Endothelial cell (in vitro differentiated cells): ENCODE data around the gene MOV10. TPM values are rescaled to one million over a fixed set of nuclear protein-coding genes. Genes with fewer than 3 reads are reported as not detected.

Experiments
- DNase-seq: peaks from one replicate; pipeline ENCODE4 v3.0.0; 2021; ENCODE audit warnings: low spot score
- H3K27ac Mint-ChIP-seq: one replicate; pipeline ENCODE4 v1.8.0; 2021; ENCODE audit warnings: mixed read lengths, inconsistent platforms; ENCODE audit not compliant: unreplicated experiment
- H3K27me3 Mint-ChIP-seq: one replicate; pipeline ENCODE4 v1.8.0; 2021; ENCODE audit warnings: mild to moderate bottlenecking, moderate library complexity, mixed read lengths, inconsistent platforms; ENCODE audit not compliant: unreplicated experiment
- H3K36me3 Mint-ChIP-seq: one replicate; pipeline ENCODE4 v1.8.0; 2021; ENCODE audit warnings: mild to moderate bottlenecking, low read depth, mixed read lengths, inconsistent platforms; ENCODE audit not compliant: unreplicated experiment
- H3K4me1 Mint-ChIP-seq: one replicate; pipeline ENCODE4 v1.8.0; 2021; ENCODE audit warnings: mild to moderate bottlenecking, mixed read lengths, inconsistent platforms; ENCODE audit not compliant: unreplicated experiment
- H3K4me3 Mint-ChIP-seq: one replicate; pipeline ENCODE4 v1.8.0; 2021; ENCODE audit warnings: mild to moderate bottlenecking, mixed read lengths, inconsistent platforms; ENCODE audit not compliant: unreplicated experiment
- H3K9me3 Mint-ChIP-seq: one replicate; pipeline ENCODE4 v1.8.0; 2021; ENCODE audit warnings: mixed read lengths, inconsistent platforms; ENCODE audit not compliant: unreplicated experiment
- long read RNA-seq: library from polyadenylated mRNA; unstranded; transcript quantifications from one replicate; pipeline ENCODE4 v2.0.0, GENCODE V29; 2020; ENCODE audit not compliant: unreplicated experiment
- total RNA-seq: library from RNA; stranded (reverse); fragmentation: NEBNext Ultra II Directional; extraction: Animal tissue kit (Norgen Biotek cat#: 25700); gene quantifications from one replicate; pipeline ENCODE4 v1.2.1, GENCODE V29; 2021; ENCODE audit not compliant: unreplicated experiment
- TF ChIP-seq, protein P1 (sequence below): fragments of 200-600 bp; sonication (generic); IDR thresholded peaks from one replicate; pipeline ENCODE4 v1.5.0; 2021; ENCODE audit warnings: antibody characterized with exemption; ENCODE audit not compliant: unreplicated experiment

Gene MOV10, protein sequence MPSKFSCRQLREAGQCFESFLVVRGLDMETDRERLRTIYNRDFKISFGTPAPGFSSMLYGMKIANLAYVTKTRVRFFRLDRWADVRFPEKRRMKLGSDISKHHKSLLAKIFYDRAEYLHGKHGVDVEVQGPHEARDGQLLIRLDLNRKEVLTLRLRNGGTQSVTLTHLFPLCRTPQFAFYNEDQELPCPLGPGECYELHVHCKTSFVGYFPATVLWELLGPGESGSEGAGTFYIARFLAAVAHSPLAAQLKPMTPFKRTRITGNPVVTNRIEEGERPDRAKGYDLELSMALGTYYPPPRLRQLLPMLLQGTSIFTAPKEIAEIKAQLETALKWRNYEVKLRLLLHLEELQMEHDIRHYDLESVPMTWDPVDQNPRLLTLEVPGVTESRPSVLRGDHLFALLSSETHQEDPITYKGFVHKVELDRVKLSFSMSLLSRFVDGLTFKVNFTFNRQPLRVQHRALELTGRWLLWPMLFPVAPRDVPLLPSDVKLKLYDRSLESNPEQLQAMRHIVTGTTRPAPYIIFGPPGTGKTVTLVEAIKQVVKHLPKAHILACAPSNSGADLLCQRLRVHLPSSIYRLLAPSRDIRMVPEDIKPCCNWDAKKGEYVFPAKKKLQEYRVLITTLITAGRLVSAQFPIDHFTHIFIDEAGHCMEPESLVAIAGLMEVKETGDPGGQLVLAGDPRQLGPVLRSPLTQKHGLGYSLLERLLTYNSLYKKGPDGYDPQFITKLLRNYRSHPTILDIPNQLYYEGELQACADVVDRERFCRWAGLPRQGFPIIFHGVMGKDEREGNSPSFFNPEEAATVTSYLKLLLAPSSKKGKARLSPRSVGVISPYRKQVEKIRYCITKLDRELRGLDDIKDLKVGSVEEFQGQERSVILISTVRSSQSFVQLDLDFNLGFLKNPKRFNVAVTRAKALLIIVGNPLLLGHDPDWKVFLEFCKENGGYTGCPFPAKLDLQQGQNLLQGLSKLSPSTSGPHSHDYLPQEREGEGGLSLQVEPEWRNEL
- total RNA-seq: 43.5 TPM
- long read RNA-seq, transcript MOV10-203 (21 exons, 3,552 nt): major isoform, 5 of 12 reads
- long read RNA-seq, partial matches to known transcripts: 2 of 12 reads
- long read RNA-seq, other reads (novel, unspliced or antisense): 3 of 12 reads

DNA sequence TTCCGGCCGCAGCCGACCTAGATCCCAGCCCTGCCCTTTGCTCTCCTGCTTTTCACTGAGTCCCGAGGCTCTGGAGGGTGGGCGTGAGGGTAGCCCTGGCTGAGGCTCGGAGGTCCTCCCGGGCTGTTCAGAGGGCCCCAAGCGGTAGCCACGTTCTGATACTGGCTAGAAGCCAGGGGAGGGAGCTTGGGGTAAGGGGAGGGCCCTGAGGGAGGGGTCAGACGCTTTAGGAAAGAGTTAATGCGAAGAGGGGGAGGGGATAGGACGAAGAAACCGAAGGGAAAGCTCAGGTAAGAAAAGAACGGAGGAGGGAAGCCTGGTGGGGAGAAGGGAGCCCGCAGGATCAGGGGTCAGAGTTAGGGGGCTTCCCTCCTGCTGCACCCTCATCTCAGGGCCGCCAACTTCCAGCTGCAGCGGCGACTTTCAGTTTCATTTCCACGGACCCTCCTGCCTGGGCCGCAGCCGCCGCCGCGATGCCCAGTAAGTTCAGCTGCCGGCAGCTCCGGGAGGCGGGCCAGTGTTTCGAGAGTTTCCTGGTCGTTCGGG lies at the start of gene MOV10:
TSS of gene MOV10 (plus strand) at position 220 of the 546 bp plus-strand sequence. CDS start at position 474, 254 bp downstream.
- H3K9me3 Mint-ChIP-seq: no peaks in the 10 kb centered on the region
- peaks cover 6% of the 10 kb centered on the region for H3K27me3 Mint-ChIP-seq
- TF ChIP-seq, protein P1, sequence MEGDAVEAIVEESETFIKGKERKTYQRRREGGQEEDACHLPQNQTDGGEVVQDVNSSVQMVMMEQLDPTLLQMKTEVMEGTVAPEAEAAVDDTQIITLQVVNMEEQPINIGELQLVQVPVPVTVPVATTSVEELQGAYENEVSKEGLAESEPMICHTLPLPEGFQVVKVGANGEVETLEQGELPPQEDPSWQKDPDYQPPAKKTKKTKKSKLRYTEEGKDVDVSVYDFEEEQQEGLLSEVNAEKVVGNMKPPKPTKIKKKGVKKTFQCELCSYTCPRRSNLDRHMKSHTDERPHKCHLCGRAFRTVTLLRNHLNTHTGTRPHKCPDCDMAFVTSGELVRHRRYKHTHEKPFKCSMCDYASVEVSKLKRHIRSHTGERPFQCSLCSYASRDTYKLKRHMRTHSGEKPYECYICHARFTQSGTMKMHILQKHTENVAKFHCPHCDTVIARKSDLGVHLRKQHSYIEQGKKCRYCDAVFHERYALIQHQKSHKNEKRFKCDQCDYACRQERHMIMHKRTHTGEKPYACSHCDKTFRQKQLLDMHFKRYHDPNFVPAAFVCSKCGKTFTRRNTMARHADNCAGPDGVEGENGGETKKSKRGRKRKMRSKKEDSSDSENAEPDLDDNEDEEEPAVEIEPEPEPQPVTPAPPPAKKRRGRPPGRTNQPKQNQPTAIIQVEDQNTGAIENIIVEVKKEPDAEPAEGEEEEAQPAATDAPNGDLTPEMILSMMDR: no peak
- peak within 1 kb of the TSS; percentile 87 for H3K27ac Mint-ChIP-seq
- peaks cover 7% of the 10 kb centered on the region for H3K36me3 Mint-ChIP-seq
- peaks cover 22% of the 10 kb centered on the region for H3K4me1 Mint-ChIP-seq
- DNase-seq: peak; percentile 63
- H3K4me3 Mint-ChIP-seq: peak within 1 kb of the TSS; percentile 96

GRCh38 chr1:112625696-112626095 lies 48.8 kb upstream of the MOV10 start:
- TF ChIP-seq, protein P1: no peak
- DNase-seq: no peak
- peaks cover 9% of the 10 kb centered on the region for H3K4me1 Mint-ChIP-seq
- peaks cover 16% of the 10 kb centered on the region for H3K36me3 Mint-ChIP-seq
- no peaks in the 10 kb centered on the region for H3K9me3 Mint-ChIP-seq
- H3K4me3 Mint-ChIP-seq: no peak overlapping the region
- H3K27me3 Mint-ChIP-seq: peaks cover 5% of the 10 kb centered on the region
- peak overlapping the region; percentile 70 for H3K27ac Mint-ChIP-seq

- TF ChIP-seq, protein P1: no peak
- no peaks in the 10 kb centered on the region for H3K9me3 Mint-ChIP-seq
- H3K27me3 Mint-ChIP-seq: peaks cover 2% of the 10 kb centered on the region
- peak overlapping the region; percentile 83 for H3K4me3 Mint-ChIP-seq
- no peak overlapping the region for H3K27ac Mint-ChIP-seq
- peaks cover 8% of the 10 kb centered on the region for H3K4me1 Mint-ChIP-seq
- H3K36me3 Mint-ChIP-seq: peaks cover 16% of the 10 kb centered on the region
- no peak for DNase-seq
These were observed 48.3 kb upstream of the MOV10 start for GRCh38 chr1:112626193-112626592.

- H3K4me3 Mint-ChIP-seq: peak overlapping the region; percentile 83
These were observed 47.6 kb upstream of the MOV10 start for GRCh38 chr1:112626887-112627286.

More at GRCh38 chr1:112626887-112627286, 47.6 kb upstream of the MOV10 start:
- Mint-ChIP-seq H3K9me3 (no peaks in the 10 kb centered on the region), H3K27ac (no peak overlapping the region), H3K36me3 (peaks cover 16% of the 10 kb centered on the region), H3K4me1 (peaks cover 8% of the 10 kb centered on the region), H3K27me3 (peaks cover 2% of the 10 kb centered on the region)
- TF ChIP-seq, protein P1: no peak
- DNase-seq: no peak
